H9 (cell line): ENCODE data around the gene PARK7. TPM values are rescaled to one million over a fixed set of nuclear protein-coding genes. Genes with fewer than 3 reads are reported as not detected.

Experiments
- DNase-seq: peaks from one replicate; pipeline ENCODE4 v3.0.0-alpha.2; 2017
- H2AFZ ChIP-seq: one replicate; pipeline ENCODE4 v1.6.1; 2013; ENCODE audit warnings: mild to moderate bottlenecking, low read length, control low read depth, moderate library complexity
- H2AK5ac ChIP-seq: 2 replicates; pipeline ENCODE4 v1.6.1; 2013; ENCODE audit warnings: low read length, control low read depth, mixed read lengths; ENCODE audit not compliant: insufficient read length
- H2BK120ac ChIP-seq: one replicate; pipeline ENCODE4 v1.6.1; 2013; ENCODE audit warnings: low read depth, mild to moderate bottlenecking, low read length, control low read depth, inconsistent platforms; ENCODE audit not compliant: poor library complexity, severe bottlenecking
- H2BK12ac ChIP-seq: 2 replicates; pipeline ENCODE4 v1.6.1; 2013; ENCODE audit warnings: low read length, control low read depth, mixed read lengths, low read depth; ENCODE audit not compliant: insufficient read length
- H2BK15ac ChIP-seq: 2 replicates; pipeline ENCODE4 v1.6.1; 2013; ENCODE audit warnings: low read depth, low read length, control low read depth
- H2BK20ac ChIP-seq: one replicate; pipeline ENCODE4 v1.6.1; 2013; ENCODE audit warnings: low read depth, mild to moderate bottlenecking, low read length, control low read depth, inconsistent platforms; ENCODE audit not compliant: poor library complexity, severe bottlenecking
- H2BK5ac ChIP-seq: 2 replicates; pipeline ENCODE4 v1.6.1; 2013; ENCODE audit warnings: low read length, control low read depth, mixed read lengths; ENCODE audit not compliant: insufficient read length
- H3K14ac ChIP-seq: 2 replicates; pipeline ENCODE4 v1.6.1; 2013; ENCODE audit warnings: low read length, control low read depth; ENCODE audit not compliant: insufficient read depth
- H3K18ac ChIP-seq: 2 replicates; pipeline ENCODE4 v1.6.1; 2013; ENCODE audit warnings: low read depth, mild to moderate bottlenecking, mixed read lengths, low read length, control low read depth; ENCODE audit not compliant: insufficient read length
- H3K23ac ChIP-seq: 2 replicates; pipeline ENCODE4 v1.6.1; 2013; ENCODE audit warnings: low read length, control low read depth, mixed read lengths, low read depth; ENCODE audit not compliant: insufficient read length
- H3K23me2 ChIP-seq: 2 replicates; pipeline ENCODE4 v1.6.1; 2013; ENCODE audit warnings: low read depth, mild to moderate bottlenecking, mixed read lengths, low read length, control low read depth; ENCODE audit not compliant: insufficient read length, poor library complexity, severe bottlenecking
- H3K27ac ChIP-seq: 2 replicates; pipeline ENCODE4 v1.5.1; 2013; ENCODE audit warnings: low read length, control low read depth, mixed read lengths, low read depth; ENCODE audit not compliant: insufficient read length
- H3K27me3 ChIP-seq: 2 replicates; pipeline ENCODE4 v1.6.1; 2013; ENCODE audit warnings: low read length, control low read depth, inconsistent platforms; ENCODE audit not compliant: insufficient read depth
- H3K4ac ChIP-seq: 2 replicates; pipeline ENCODE4 v1.6.1; 2013; ENCODE audit warnings: low read depth, mild to moderate bottlenecking, control low read depth, inconsistent platforms, low read length, moderate library complexity
- H3K4me1 ChIP-seq: 2 replicates; pipeline ENCODE4 v1.6.1; 2013; ENCODE audit warnings: low read length, control low read depth, inconsistent platforms; ENCODE audit not compliant: insufficient read depth
- H3K4me2 ChIP-seq: 2 replicates; pipeline ENCODE4 v1.6.1; 2013; ENCODE audit warnings: low read length, control low read depth, mixed read lengths; ENCODE audit not compliant: insufficient read length, insufficient read depth
- H3K56ac ChIP-seq: 2 replicates; pipeline ENCODE4 v1.6.1; 2013; ENCODE audit warnings: low read depth, mild to moderate bottlenecking, mixed read lengths, low read length, control low read depth; ENCODE audit not compliant: insufficient read length
- H3K79me1 ChIP-seq: 2 replicates; pipeline ENCODE4 v1.6.1; 2013; ENCODE audit warnings: low read depth, mild to moderate bottlenecking, moderate library complexity, low read length, control low read depth, inconsistent platforms; ENCODE audit not compliant: insufficient read depth, poor library complexity, severe bottlenecking
- H3K79me2 ChIP-seq: 2 replicates; pipeline ENCODE4 v1.6.1; 2013; ENCODE audit warnings: low read length, control low read depth, inconsistent platforms; ENCODE audit not compliant: insufficient read depth
- H3K9ac ChIP-seq: 2 replicates; pipeline ENCODE4 v1.6.1; 2013; ENCODE audit warnings: low read length, control low read depth, mixed read lengths; ENCODE audit not compliant: insufficient read length; ENCODE audit errors: extremely low read depth
- H3K9me3 ChIP-seq: one replicate; pipeline ENCODE4 v1.6.1; 2013; ENCODE audit warnings: low read depth, low read length, inconsistent platforms; ENCODE audit not compliant: control insufficient read depth
- H3T11ph ChIP-seq: one replicate; pipeline ENCODE4 v1.6.1; 2013; ENCODE audit warnings: mild to moderate bottlenecking, low read length, control low read depth, inconsistent platforms
- H4K20me1 ChIP-seq: one replicate; pipeline ENCODE4 v1.6.1; 2013; ENCODE audit not compliant: control insufficient read depth, insufficient read length, insufficient read depth
- H4K5ac ChIP-seq: 2 replicates; pipeline ENCODE4 v1.6.1; 2013; ENCODE audit warnings: low read depth, mild to moderate bottlenecking, mixed read lengths, low read length, control low read depth; ENCODE audit not compliant: insufficient read length
- H4K8ac ChIP-seq: replicated peaks from 2 replicates; pipeline ENCODE4 v1.6.1; 2013; ENCODE audit warnings: low read length, control low read depth, mixed read lengths, low read depth; ENCODE audit not compliant: insufficient read length
- H4K91ac ChIP-seq: 2 replicates; pipeline ENCODE4 v1.6.1; 2013; ENCODE audit warnings: low read depth, mild to moderate bottlenecking, moderate library complexity, mixed read lengths, low read length, control low read depth; ENCODE audit not compliant: insufficient read length
- H3K27ac Mint-ChIP-seq, 3 experiments: 2 replicates in 2 of 3; 3 replicates in 1 of 3; pipeline ENCODE4 v1.8.0; 2020 to 2021; ENCODE audit warnings: mixed read lengths in 3 of 3, mild to moderate bottlenecking in 1 of 3, moderate library complexity in 1 of 3
- H3K27me3 Mint-ChIP-seq: 2 replicates; pipeline ENCODE4 v1.8.0; 2021; ENCODE audit warnings: low read depth, mild to moderate bottlenecking, moderate library complexity, mixed read lengths
- H3K36me3 Mint-ChIP-seq, 3 experiments: 2 replicates in 2 of 3; 3 replicates in 1 of 3; pipeline ENCODE4 v1.8.0; 2020 to 2021; ENCODE audit warnings: low read depth in 3 of 3, mixed read lengths in 3 of 3; ENCODE audit not compliant: insufficient read depth in 1 of 3
- H3K4me1 Mint-ChIP-seq, 2 experiments: 2 replicates each; pipeline ENCODE4 v1.8.0; 2020; ENCODE audit warnings: mixed read lengths in 2 of 2
- H3K4me3 Mint-ChIP-seq, 2 experiments: 2 replicates in 1 of 2; 3 replicates in 1 of 2; pipeline ENCODE4 v1.8.0; 2020 to 2021; ENCODE audit warnings: mild to moderate bottlenecking in 2 of 2, mixed read lengths in 2 of 2, moderate library complexity in 1 of 2
- H3K9me3 Mint-ChIP-seq, 2 experiments: 2 replicates in 1 of 2; 3 replicates in 1 of 2; pipeline ENCODE4 v1.8.0; 2020; ENCODE audit warnings: mild to moderate bottlenecking in 2 of 2, mixed read lengths in 2 of 2, moderate library complexity in 1 of 2
- CTCF ChIP-seq: fragments of 200-600 bp; sonication (generic); conservative IDR thresholded peaks from 3 replicates; pipeline ENCODE4 v1.8.0; 2021; ENCODE audit warnings: antibody characterized with exemption, mild to moderate bottlenecking
- WGBS: extraction: QIAGEN DNeasy Blood & Tissue Kit; methylation state at CpG from one replicate; pipeline ENCODE4 v1.1.7; 2013; ENCODE audit warnings: missing lambda C conversion rate, low lambda C conversion rate, mixed read lengths; ENCODE audit not compliant: insufficient read length; ENCODE audit errors: extremely low coverage; 5-methylcytosine and 5-hydroxymethylcytosine counted together
- total RNA-seq: library from RNA; stranded (reverse); gene quantifications from 2 replicates; pipeline ENCODE4 v1.2.1, GENCODE V29; 2021

Gene PARK7
- total RNA-seq, 1 experiment from 2014 or later: 370 TPM

- WGBS: no CpG with 5 or more reads among the region's 8 CpGs
- H3K14ac ChIP-seq: no peak overlapping the region
- peaks cover 0 to 4% (median 0%) of the 10 kb centered on the region in 3 experiments; a peak in 2 of 7 replicates for H3K36me3 Mint-ChIP-seq
- H3K9ac ChIP-seq: no peak overlapping the region
- no peak overlapping the region for H3K23ac ChIP-seq
- H3K79me1 ChIP-seq: no peaks in the 10 kb centered on the region
- no peak overlapping the region for H3K56ac ChIP-seq
- peaks cover 24% of the 10 kb centered on the region; the same call in 1 of the 2 replicates for H3K79me2 ChIP-seq
- H3K18ac ChIP-seq: no peak overlapping the region
- H2BK20ac ChIP-seq: no peak overlapping the region
- H4K8ac ChIP-seq: no peak overlapping the region
- no peak for TF ChIP-seq CTCF
- peaks cover 13% of the 10 kb centered on the region for H3K27me3 Mint-ChIP-seq
- no peak overlapping the region for H2BK12ac ChIP-seq
- H3K4me3 Mint-ChIP-seq: peak overlapping the region in 1 of 2 experiments; percentile 86; a peak in 3 of 5 replicates
- DNase-seq: no peak
- no peak overlapping the region for H4K91ac ChIP-seq
- peaks cover 35 to 40% of the 10 kb centered on the region in 2 experiments for H3K4me1 Mint-ChIP-seq
- no peaks in the 10 kb centered on the region; the same call in 1 of the 2 replicates for H3K27me3 ChIP-seq
- no peak overlapping the region for H3K4me2 ChIP-seq
- H3K23me2 ChIP-seq: peaks cover 12% of the 10 kb centered on the region
- H3K27ac ChIP-seq: no peak overlapping the region
- no peaks in the 10 kb centered on the region for H3K9me3 ChIP-seq
- H4K20me1 ChIP-seq: no peaks in the 10 kb centered on the region
- no peak overlapping the region for H2BK5ac ChIP-seq
- peaks cover 3% of the 10 kb centered on the region; the same call in 1 of the 2 replicates for H3K4me1 ChIP-seq
- no peak overlapping the region for H2BK120ac ChIP-seq
- H3K9me3 Mint-ChIP-seq: no peaks in the 10 kb centered on the region; a peak in 1 of 5 replicates
- H3T11ph ChIP-seq: no peak overlapping the region
- H3K27ac Mint-ChIP-seq: peak overlapping the region in 2 of 3 experiments; percentile 31 to 50; a peak in 3 of 7 replicates
- H2AK5ac ChIP-seq: no peak overlapping the region
- no peak overlapping the region for H2AFZ ChIP-seq
- no peak overlapping the region for H2BK15ac ChIP-seq
- H4K5ac ChIP-seq: no peak overlapping the region
- no peak overlapping the region for H3K4ac ChIP-seq
Measured at GRCh38 chr1:8027748-8028570, 66.4 kb downstream of the PARK7 start.
